Activated CD4-positive, alpha-beta T cell treated with anti-CD3 and anti-CD28 coated beads for 24 hours (primary cell): ENCODE measurements around the gene EPHA7.

Experiments used
- DNase-seq, 2 donors: peaks; one replicate each; pipeline ENCODE4 v3.0.0-alpha.2; 2020; ENCODE audit warnings: low read depth in 2 of 2

Gene EPHA7

DNA sequence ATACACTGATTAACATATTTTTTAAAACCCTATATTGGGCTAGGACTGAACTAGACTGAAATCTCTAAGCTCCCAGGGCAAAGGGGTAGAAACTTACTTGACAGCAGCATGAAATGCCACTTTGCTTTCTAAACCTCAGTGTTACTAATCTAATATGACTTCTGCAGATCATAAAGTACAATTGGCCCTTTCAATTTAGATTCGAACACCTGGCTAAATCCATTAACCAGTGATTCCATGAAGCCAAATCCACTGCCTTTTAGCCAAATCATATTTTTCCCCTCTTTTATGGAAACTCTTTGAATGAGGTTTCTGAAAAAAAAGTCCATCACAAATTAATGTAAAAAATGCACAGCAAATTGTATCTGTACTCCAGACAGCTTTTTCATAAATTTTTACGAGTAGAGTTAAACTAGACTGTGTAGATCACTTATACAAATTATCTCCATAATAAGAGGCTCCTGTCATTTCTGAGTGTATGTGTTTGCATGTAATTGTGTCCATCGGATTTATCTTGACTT lies 25.7 kb downstream of the EPHA7 start:
- no peak for DNase-seq

DNA sequence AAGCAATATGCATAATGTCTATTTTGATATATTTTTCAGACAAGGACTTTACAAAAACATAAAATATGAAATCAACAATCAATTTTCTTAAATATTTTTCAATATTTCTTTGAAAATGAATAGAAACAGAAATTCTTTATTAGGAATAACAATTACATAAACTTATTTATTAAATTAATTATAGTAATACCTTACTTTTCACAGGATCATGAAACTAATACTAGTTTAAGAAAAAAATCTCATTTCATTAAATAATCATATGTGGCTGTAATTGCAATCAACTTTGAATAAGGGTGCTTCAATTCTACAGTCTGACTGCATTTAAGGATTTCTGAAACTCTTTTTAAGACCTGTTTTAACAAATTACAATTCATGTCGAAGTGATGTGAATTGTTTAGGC lies 26.6 kb downstream of the EPHA7 start:
- no peak for DNase-seq

- no peak for DNase-seq
Measured at GRCh38 chr6:93391965-93392364, 27.4 kb downstream of the EPHA7 start.

- no peak for DNase-seq
Measured at GRCh38 chr6:93389192-93389591, 30.2 kb downstream of the EPHA7 start.

GRCh38 chr6:93388070-93388469 lies 31.3 kb downstream of the EPHA7 start:
- DNase-seq, result no peak

DNA sequence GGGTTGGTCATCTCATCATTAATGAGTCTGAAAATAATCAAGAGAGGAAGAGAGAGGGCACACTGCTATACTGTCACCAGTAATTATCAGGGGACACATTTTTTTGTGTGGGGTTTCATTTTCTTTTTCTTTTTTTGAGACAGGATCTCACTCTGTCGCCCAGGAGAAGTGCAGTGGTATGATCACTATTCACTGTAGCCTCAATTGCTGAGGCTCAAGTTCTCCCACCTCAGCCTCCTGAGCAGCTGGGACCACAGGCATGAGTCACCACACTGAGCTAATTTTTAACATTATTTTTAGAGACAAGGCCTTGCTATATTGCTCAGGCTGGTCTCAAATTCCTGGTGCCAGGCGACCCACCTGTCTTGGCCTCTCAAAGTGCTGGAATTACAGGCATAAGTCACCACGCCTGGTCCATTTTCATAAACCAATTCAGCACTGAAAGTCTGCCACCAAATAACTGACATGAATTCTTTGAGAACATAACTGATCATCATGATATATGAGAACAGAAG lies 43.3 kb downstream of the EPHA7 start:
- no peak for DNase-seq

DNA sequence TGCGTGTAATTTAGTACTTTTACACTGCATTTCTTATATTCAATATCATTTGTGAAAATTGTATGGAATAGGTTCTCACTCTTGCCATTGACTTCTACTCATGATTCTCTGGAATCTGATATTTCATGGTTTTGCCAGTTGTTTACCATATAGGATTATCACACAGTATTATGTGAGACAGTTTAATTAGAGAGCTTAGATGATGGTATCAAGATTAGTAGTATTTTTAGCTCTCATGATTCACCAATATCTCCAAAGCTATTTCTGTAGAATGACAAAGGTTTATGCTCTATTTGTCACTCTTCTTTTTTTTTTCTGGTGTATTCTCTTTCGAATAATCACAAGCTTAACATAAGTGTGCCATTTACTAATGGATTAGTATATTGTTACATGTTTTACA lies 45.9 kb downstream of the EPHA7 start:
- DNase-seq, result no peak

DNA sequence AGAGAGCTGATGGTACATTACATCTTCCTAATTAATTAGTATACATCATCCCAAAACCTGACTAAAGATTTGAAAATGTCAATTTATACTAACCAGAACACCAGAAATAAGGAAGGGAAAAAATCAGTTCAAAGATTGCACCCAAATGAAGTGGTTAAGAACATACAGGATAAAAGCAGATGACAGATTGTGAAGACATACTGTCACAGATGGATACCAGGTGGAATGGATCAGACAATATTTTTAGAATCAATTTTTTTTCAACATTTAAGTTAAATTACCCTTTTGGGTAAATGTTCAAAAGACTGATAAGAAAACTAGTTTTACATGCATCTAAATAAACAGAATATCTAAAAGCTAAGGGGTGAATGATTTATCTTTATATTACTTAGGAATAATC lies 47.6 kb downstream of the EPHA7 start:
- DNase-seq, result no peak

DNA sequence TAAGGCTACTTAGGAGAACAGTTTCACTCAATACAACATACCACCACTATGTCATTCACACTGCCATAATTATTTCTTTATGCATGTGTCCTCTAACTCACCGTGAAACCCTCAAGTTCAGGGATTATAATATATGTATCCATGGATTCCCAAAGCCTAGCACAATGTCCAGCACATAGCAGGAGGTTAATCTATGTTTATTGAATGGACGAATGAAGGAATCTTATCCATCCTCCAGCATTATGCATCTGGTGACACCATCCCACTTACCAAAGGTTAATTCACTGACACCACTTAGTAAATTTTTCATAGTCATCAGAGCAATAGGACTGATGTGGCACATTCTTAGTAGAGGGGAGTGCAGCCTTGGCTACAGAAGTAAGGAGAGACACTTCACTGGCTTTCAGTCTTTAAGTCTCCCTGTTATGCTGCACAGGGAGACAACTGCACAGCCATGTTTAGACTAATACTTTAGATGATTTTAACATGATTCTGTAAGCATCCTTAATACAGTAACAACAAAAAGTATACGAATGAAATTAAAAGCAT lies 49.7 kb downstream of the EPHA7 start:
- DNase-seq, result no peak

DNA sequence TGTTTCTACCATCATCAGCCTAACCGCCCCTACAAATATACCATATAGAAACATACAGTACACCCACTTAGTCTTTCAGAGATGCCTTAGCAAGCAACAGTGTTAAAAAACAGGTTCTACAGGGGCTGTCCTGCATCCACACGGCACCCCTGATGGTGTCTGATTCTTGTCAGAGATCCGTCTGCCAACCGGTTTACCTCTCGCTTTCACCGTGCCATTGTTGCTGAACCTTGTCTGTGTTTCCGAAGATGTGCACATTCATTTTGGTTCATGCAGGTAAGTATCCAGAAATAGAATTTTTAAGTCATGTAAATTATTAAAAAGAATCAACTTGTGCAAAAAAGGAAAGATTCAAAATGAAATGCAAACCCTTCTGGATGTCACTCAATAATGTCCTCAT lies 52.9 kb downstream of the EPHA7 start:
- DNase-seq, result no peak

DNA sequence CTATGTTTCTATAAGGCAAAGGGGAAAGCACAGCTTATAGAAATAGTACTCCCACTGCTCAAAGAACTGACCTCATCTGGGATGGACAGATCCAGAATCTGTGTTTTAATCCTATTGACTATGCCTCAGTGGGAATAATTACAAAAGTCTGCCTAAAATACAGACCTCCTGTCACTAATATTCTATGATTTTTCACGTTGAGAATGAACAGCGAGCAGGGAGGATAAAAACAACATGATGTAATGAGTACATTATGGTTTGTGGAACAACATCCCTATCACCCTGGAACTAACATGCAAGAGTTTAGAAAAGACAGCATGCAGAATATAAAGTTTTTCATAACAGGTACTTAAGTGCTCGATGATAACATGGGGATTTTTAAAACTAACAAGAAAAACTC lies 53.9 kb downstream of the EPHA7 start:
- DNase-seq, result no peak

DNA sequence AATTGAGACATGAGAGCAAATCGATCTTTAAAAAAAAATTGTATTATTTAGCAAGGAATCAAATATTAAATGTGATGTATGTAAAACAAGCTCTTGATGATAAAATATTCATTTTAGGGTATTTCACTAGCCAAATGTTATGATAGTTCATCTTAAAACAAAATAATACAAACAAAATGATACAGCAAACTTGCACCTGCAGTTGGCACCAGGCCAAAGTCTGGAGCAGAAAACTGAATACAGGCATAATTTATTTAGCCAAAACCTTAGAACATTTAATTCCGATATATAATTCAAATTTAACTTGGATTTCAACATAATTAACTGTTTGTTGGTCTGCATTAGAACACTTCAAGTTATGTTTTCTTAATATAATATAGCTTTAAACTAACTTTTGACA lies 60.9 kb downstream of the EPHA7 start:
- no peak for DNase-seq

DNA sequence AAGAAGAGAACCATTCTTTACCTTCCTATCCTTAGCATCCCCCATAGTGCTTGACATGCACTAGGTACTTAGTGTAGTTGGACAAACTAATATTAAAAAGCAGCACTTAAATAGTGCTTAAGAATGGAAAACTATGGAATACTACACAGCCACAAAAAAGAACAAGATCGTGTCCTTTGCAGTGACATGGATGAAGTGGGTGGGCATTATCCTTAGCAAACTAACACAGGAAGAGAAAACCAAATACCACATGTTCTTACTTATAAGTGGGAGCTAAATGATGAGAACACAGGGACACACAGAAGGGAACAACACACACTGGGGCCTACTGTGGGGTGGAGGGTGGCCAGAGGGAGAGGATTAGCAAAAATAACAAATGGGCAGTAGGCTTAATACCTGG lies 66.8 kb downstream of the EPHA7 start:
- DNase-seq, result no peak

GRCh38 chr6:93351222-93351621 lies 68.1 kb downstream of the EPHA7 start:
- DNase-seq, result no peak

DNA sequence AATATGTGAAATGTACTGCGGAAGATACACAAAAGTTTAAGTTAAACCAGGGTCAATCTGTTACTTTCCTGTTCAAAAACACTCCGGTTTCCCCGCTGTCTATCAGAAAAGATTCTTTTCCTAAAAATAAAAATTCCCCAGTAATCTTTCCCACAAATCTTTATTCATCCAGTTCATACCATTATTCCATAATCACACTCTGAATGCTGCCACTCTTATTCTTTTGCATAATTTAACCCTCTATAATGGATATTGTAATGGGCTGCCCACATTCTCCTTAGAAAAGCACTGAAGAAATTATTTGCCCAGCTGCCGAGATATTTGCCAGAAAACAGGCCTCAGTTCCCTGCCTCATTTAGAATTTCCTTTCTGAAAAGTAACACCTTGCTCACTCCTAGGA lies 68.6 kb downstream of the EPHA7 start:
- no peak for DNase-seq

DNA sequence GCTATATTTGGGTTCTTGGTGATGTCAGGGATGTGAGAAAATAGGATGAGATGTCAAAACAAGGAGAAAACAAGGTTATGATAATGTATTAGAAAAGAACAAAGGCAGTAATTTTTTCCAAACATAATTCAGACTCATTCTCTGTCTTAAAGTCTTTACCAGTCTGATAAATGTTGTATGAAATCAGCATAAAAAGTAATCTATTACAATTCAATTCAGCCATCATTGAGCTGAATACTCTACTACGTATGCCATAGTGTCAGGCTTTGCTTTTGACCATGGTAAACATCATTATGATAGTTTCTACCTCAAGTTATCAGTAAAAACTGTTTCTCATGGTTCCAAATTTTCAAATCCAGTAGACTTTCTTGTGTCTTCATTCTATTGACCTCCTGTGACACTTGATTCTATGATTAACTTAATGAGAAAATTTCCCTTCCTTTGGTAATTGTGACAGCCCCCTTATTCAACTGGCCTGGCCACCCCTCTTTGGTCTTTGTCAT lies 75.0 kb downstream of the EPHA7 start:
- no peak for DNase-seq

- DNase-seq, result no peak
Measured at GRCh38 chr6:93343476-93343875, 75.9 kb downstream of the EPHA7 start.

- DNase-seq, result no peak
Measured at GRCh38 chr6:93341900-93342613, 77.3 kb downstream of the EPHA7 start.

DNA sequence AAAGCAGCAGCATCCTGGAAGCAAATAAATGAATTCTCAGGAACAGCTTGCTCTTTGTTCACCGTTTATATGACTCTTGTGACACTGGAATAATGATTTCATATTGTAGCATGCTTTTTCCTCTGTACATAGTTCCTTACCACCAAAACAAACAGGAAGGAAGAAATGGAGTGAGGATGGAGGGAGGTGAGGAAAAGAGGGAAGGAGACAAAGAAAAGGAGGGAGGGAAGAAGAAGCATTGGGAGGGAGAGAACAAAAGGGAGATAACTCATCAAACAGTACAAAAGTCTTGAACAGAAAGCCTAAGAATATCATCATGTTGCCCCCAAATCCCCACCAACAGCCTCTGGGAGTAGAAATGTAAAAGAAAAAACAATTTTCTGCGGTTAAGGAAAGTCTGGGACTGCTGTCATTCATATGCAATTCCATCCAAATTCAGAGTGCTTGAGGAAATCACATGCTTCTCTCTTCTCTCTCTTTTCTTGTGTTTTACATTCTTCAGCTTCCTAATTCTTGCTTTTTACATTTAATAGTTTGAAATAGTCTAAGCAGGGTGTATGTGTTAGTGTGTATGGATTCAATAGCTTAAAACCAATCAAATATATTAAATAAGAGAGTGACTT lies 81.5 kb downstream of the EPHA7 start:
- no peak for DNase-seq

DNA sequence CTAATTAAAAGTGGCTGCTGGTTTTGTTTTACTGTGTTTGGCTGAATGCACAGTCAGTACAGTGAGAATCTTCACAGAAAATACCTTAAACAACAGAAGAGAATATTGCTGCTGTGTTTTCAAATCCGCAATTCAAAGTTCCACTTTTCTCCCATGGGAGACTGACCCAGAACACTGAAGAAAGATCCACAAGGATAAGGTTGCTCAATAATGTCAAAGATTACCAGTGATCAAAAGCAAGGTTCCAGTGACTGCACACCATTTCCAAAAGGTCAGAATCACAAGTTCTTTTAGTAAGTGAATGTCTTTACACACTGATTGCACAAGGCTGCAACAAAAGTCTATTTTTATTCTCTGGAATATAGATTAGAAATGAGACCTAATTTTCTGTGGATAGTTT lies 82.3 kb downstream of the EPHA7 start:
- no peak for DNase-seq

DNA sequence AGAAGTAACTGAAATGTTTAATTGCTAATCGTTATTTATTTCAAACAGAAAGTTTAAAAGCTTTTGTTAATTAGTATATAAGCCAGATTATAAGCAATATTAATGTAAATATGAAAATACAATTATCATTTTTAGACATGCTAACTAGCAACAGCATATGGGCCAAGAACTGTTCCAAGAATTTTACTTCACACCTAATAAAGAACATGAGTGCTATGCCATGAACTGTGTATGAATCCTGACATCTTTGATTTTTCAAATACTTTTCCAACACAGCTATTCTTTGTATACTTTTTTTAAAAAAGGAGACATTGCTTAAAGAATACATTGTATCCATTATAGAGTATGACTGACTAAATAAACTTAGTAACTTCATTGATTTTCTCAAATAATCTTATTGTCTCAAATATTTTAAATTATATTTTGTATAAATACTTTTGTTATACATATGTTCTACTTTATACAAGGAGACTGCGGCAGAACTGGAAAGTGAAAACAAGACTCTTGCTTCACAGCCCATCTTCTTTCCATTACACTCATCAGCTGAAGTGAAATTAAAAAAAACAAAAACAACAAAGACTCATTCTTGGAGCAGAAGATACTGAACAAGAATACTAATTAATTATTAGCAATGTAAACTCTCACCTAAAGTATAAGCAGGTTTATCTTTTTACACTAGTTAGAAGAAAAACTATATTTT lies 89.9 kb downstream of the EPHA7 start:
- no peak for DNase-seq

DNA sequence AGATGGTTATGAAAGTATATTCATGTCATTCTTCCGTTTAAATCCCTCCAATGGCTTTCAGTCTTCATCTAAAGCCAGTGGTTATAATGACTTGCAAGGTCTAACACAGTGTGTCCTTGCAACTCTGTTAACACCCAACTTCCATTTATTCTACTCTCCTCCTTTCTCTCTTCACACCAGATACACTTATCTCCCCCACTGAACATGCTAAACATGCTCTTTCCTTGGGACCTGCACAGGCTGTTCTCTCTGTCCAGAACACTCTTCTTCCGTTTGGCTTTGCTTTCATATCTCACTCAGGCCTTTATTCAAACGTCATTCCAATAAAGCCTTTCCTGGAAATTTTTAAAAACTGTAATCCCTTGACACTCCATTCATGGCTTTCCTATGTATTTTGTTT lies 91.5 kb downstream of the EPHA7 start:
- no peak for DNase-seq
